PC-9 (cell line): ENCODE measurements around the gene DVL2. TPM values are rescaled to one million over a fixed set of nuclear protein-coding genes. Genes with fewer than 3 reads are reported as not detected.
"Not testable (repeated sequence)": the region's sequence is repeated elsewhere in the genome, so short reads cannot be mapped to it uniquely, and the experiment has no call there.

ENCODE experiments used
- BruUV-seq: library from RNA; stranded (reverse); fragments of 400-500 nt; replicated peaks from 2 replicates; lab custom pipeline; 2021; lab: Mats Ljungman, UMichigan
- CTCF ChIA-PET: fragments of 300-600 bp; sonication (Branson Sonifier 250); formaldehyde crosslinking; loops from one replicate; lab custom pipeline; 2022; ENCODE audit warnings: antibody characterized with exemption; lab: Charles Lee
- POLR2A ChIA-PET: fragments of 300-600 bp; sonication (Branson Sonifier 250); formaldehyde crosslinking; loops from one replicate; lab custom pipeline; 2022; ENCODE audit warnings: antibody characterized with exemption; ENCODE audit not compliant: unreplicated experiment; lab: Charles Lee
- DNase-seq, 2 experiments: peaks; one replicate each; pipeline versions ENCODE4 v3.0.0 to v3.0.0-alpha.2; 2015 to 2022; ENCODE audit warnings: mixed read lengths in 1 of 2
- H2AFZ ChIP-seq: fragments of 200-600 bp; sonication (generic); 2 replicates; pipeline ENCODE4 v1.8.1; 2017; ENCODE audit warnings: antibody characterized with exemption
- H3F3A ChIP-seq: fragments of 200-600 bp; sonication (generic); 2 replicates; pipeline ENCODE4 v1.8.1; 2017; ENCODE audit warnings: antibody characterized with exemption, mild to moderate bottlenecking, low read depth; ENCODE audit not compliant: insufficient read depth
- H3K27ac ChIP-seq: fragments of 200-600 bp; sonication (generic); 2 replicates; pipeline ENCODE4 v1.6.1; 2016; ENCODE audit warnings: mixed run types
- H3K27me3 ChIP-seq: fragments of 200-600 bp; sonication (generic); 2 replicates; pipeline ENCODE4 v1.6.1; 2016; ENCODE audit warnings: low read depth, mixed run types; ENCODE audit not compliant: insufficient read depth
- H3K36me3 ChIP-seq: fragments of 200-600 bp; sonication (generic); 2 replicates; pipeline ENCODE4 v1.6.1; 2016; ENCODE audit warnings: low read depth, mixed run types
- H3K4me1 ChIP-seq: fragments of 200-600 bp; sonication (generic); replicated peaks from 2 replicates; pipeline ENCODE4 v1.6.1; 2016; ENCODE audit warnings: mixed run types; ENCODE audit not compliant: insufficient read depth
- H3K4me2 ChIP-seq: fragments of 200-600 bp; sonication (generic); 2 replicates; pipeline ENCODE4 v1.6.1; 2017; ENCODE audit warnings: mixed run types
- H3K4me3 ChIP-seq: fragments of 200-600 bp; sonication (generic); 2 replicates; pipeline ENCODE4 v1.6.1; 2016; ENCODE audit warnings: mixed run types
- H3K79me2 ChIP-seq: fragments of 200-600 bp; sonication (generic); 2 replicates; pipeline ENCODE4 v1.6.1; 2017; ENCODE audit warnings: low read depth, mixed run types
- H3K9me2 ChIP-seq: fragments of 200-600 bp; sonication (generic); 2 replicates; pipeline ENCODE4 v1.8.1; 2017; ENCODE audit warnings: mild to moderate bottlenecking; ENCODE audit not compliant: insufficient read depth
- H3K9me3 ChIP-seq: fragments of 200-600 bp; sonication (generic); 2 replicates; pipeline ENCODE4 v1.8.1; 2016; ENCODE audit warnings: low read depth; ENCODE audit not compliant: insufficient read depth
- H4K20me1 ChIP-seq: fragments of 200-600 bp; sonication (generic); 2 replicates; pipeline ENCODE4 v1.8.1; 2017; ENCODE audit not compliant: insufficient read depth
- CTCF ChIP-seq: fragments of 200-600 bp; sonication (generic); conservative IDR thresholded peaks from 2 replicates; pipeline ENCODE4 v1.6.1; 2017; ENCODE audit warnings: mixed run types, antibody characterized with exemption, mild to moderate bottlenecking, moderate library complexity
- EZH2 ChIP-seq: fragments of 200-600 bp; sonication (generic); IDR thresholded peaks from 2 replicates; pipeline ENCODE4 v1.8.0; 2017; ENCODE audit warnings: antibody characterized with exemption, low read depth
- intact Hi-C: fragments of 100-400 bp; cut with micrococcal nuclease; formaldehyde crosslinking; loops from one replicate; pipeline ENCODE4 v1.10.0; 2022; ENCODE audit not compliant: unreplicated experiment
- total RNA-seq: library from RNA; stranded (reverse); gene quantifications from 2 replicates; pipeline ENCODE4 v1.2.3, GENCODE V29; 2021

DVL2 gene
- total RNA-seq, 1 experiment from 2014 or later: 86.8 TPM

DNA sequence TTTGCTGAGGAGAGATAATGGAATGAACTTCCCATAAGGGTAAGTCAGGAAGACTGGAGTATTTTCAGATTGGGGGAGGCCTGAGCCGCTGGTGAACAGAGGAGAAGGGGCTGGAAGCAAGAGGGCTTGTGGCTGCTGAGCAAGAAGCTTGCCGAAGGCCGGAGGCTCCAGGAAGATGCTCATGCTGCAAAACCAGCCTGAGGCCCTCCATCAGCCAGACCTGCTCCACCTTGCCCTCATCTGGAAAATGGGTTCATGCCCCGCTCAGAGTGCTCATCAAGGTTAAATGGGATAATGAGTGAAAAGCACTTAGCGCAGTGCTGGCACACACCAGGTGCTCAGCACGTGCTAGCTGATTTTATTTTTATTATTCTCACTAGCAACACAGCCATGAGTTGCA is 49.7 kb downstream of the DVL2 start:
- Histone ChIP-seq H3K79me2 (no peaks in the 10 kb centered on the region), H3K36me3 (no peaks in the 10 kb centered on the region), H3K9me3 (no peaks in the 10 kb centered on the region), H3K27ac (no peak overlapping the region), H3F3A (peaks cover 13% of the 10 kb centered on the region; the same call in 1 of the 2 replicates), H3K4me3 (no peak overlapping the region), H3K4me2 (no peak overlapping the region), H2AFZ (no peak overlapping the region), H3K9me2 (no peaks in the 10 kb centered on the region), H4K20me1 (no peaks in the 10 kb centered on the region), H3K4me1 (0 out of 2 replicates have a peak, but pooled peaks cover 3% of the 10 kb centered on the region), H3K27me3 (no peaks in the 10 kb centered on the region)
- ChIA-PET POLR2A (interaction anchor here (0.7 kb wide), 1 partner anchor 316 kb away, joined by 17 read pairs; no protein-coding TSS in a partner anchor), CTCF (no interaction called here)
- TF ChIP-seq EZH2: no peak
- TF ChIP-seq CTCF: no peak
- intact Hi-C loops: no loop called here
- BruUV-seq: no TSS peak
- DNase-seq: no peak

DNA sequence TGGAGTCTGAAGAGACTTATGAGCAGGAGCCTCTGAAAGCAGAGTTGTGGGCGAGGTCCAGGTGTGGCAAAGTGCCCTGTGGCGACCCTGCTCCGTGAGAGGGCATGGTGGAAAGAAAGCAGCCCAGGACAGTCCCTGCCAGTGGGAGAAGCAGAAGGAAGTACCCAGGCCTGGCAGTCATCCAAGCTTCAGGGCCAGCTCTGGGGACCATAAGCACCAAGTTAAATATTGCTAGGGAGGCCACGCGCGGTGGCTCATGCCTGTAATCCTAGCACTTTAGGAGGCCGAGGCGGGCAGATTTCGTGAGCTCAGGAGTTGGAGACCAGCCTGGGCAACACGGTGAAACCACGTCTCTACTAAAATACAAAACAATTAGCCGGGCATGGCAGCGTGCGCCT is 50.2 kb downstream of the DVL2 start:
- H3K36me3 ChIP-seq: no peaks in the 10 kb centered on the region
- 0 out of 2 replicates have a peak, but pooled peaks cover 3% of the 10 kb centered on the region for H3K4me1 ChIP-seq
- intact Hi-C loops: no loop called here
- H3K9me3 ChIP-seq: no peaks in the 10 kb centered on the region
- H2AFZ ChIP-seq: no peak overlapping the region
- no peak overlapping the region for H3K27ac ChIP-seq
- ChIA-PET CTCF (no interaction called here), POLR2A (interaction anchor here (0.7 kb wide), 1 partner anchor 315 kb away, joined by 17 read pairs; no protein-coding TSS in a partner anchor)
- peaks cover 13% of the 10 kb centered on the region; the same call in 1 of the 2 replicates for H3F3A ChIP-seq
- no peaks in the 10 kb centered on the region for H3K9me2 ChIP-seq
- H3K27me3 ChIP-seq: no peaks in the 10 kb centered on the region
- no peak for TF ChIP-seq EZH2
- TF ChIP-seq CTCF: no peak
- no peak overlapping the region for H3K4me3 ChIP-seq
- H3K79me2 ChIP-seq: no peaks in the 10 kb centered on the region
- DNase-seq: no peak
- no peaks in the 10 kb centered on the region for H4K20me1 ChIP-seq
- no peak overlapping the region for H3K4me2 ChIP-seq
- BruUV-seq: no TSS peak

GRCh38 chr17:7183433-7184090 is 50.8 kb downstream of the DVL2 start:
- BruUV-seq: no TSS peak
- Histone ChIP-seq H3K9me2 (no peaks in the 10 kb centered on the region), H3K36me3 (no peaks in the 10 kb centered on the region), H3K9me3 (no peaks in the 10 kb centered on the region), H3K79me2 (no peaks in the 10 kb centered on the region), H3K4me1 (0 out of 2 replicates have a peak, but pooled peaks cover 3% of the 10 kb centered on the region), H4K20me1 (no peaks in the 10 kb centered on the region), H3K4me3 (no peak overlapping the region), H3K27ac (no peak overlapping the region), H3F3A (peaks cover 13% of the 10 kb centered on the region; the same call in 1 of the 2 replicates), H3K27me3 (no peaks in the 10 kb centered on the region), H2AFZ (no peak overlapping the region), H3K4me2 (no peak overlapping the region)
- CTCF ChIA-PET: interaction anchor here (0.7 kb wide), 1 partner anchor 501 kb away, joined by 3 read pairs; no protein-coding TSS in a partner anchor
- DNase-seq: no peak
- intact Hi-C loops: no loop called here
- POLR2A ChIA-PET: interaction anchor here (0.7 kb wide), 1 partner anchor 315 kb away, joined by 17 read pairs; no protein-coding TSS in a partner anchor
- TF ChIP-seq EZH2 (no peak), CTCF (no peak)

DNA sequence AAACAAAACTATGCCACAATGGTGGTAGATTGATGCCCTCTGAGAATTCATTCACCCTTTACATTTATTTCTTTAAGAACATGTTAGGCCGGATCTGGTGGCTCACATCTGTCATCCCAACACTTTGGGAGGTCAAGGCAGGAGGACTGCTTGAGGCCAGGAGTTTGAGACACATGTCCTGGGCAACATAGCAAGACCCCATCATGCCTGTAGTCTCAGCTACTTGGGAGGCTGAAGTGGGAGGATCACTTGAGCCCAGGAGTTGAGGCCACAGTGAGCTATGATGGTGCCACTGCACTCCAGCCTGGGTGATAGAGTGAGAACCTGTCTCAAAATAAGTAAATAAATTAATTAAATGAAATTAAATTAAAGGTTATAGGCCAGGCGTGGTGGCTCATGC is 52.2 kb downstream of the DVL2 start:
- H4K20me1 ChIP-seq, H3K4me2 ChIP-seq, H2AFZ ChIP-seq, POLR2A ChIA-PET, DNase-seq, H3K27me3 ChIP-seq, CTCF ChIA-PET, H3K9me3 ChIP-seq, H3K9me2 ChIP-seq, BruUV-seq, H3K36me3 ChIP-seq, H3K27ac ChIP-seq, intact Hi-C loops, H3K79me2 ChIP-seq, H3K4me1 ChIP-seq, H3K4me3 ChIP-seq: not testable (repeated sequence)
- peaks cover 13% of the 10 kb centered on the region; the same call in 1 of the 2 replicates for H3F3A ChIP-seq
